Ovary (tissue), 3 donors: Measurements from ENCODE around the gene ADNP2.

Experiments used
- EP300 ChIP-seq: sonication (generic); formaldehyde crosslinking; IDR thresholded peaks from one replicate; pipeline ENCODE4 v1.6.1; 2017; ENCODE audit warnings: antibody characterized with exemption
- POLR2A ChIP-seq: fragments of 450-650 bp; IDR thresholded peaks from one replicate; pipeline ENCODE4 v1.6.1; 2017; ENCODE audit warnings: antibody characterized with exemption, mild to moderate bottlenecking, moderate library complexity
- TF ChIP-seq, protein P1 (sequence below), 3 donors: fragments of 450-650 bp in 2 of 3; fragments of 200-600 bp in 1 of 3; IDR thresholded peaks; one replicate each; pipeline versions ENCODE4 v1.5.1 to v1.8.0; 2016 to 2022; ENCODE audit warnings: antibody characterized with exemption in 3 of 3, mild to moderate bottlenecking in 1 of 3
- donor health status: DM: no; HTN: no; CAD: no.

DNA sequence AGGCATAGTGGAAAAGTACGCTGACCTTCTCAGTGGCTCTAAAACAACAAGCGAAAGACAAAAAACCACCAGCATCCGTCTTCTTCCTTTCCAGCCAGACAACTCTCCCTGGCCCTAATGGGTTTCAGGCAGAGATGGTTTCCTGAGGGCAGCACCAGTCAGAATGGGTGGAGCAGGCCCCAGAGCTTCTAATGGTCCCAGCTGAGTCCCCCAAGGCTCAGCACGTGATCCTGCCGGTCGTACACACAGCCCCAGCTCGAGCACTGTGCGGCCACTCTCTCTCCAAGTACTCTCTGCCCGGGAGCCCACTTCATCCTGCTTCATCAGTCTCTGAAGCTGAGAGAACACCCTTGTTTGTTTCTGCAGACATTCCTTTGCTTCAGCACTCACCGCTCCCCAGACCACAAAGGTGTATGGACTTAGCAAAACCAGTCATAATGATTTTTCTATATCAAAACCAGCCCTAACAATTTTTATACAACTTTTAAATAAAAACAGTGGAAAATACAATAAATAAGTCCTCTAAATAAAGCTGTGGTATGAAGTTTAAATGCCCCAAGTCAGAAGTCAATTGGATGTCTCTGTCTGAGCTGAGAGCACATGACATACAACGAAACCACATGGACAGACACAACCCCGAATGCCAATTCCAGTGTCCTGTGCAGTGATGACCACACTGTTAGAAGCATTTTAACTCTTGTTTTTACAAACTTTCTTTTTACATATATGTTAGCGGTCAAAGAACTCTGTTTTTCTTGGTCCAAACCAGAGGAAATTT is 74.4 kb downstream of the ADNP2 start:
- TF ChIP-seq, protein P1, sequence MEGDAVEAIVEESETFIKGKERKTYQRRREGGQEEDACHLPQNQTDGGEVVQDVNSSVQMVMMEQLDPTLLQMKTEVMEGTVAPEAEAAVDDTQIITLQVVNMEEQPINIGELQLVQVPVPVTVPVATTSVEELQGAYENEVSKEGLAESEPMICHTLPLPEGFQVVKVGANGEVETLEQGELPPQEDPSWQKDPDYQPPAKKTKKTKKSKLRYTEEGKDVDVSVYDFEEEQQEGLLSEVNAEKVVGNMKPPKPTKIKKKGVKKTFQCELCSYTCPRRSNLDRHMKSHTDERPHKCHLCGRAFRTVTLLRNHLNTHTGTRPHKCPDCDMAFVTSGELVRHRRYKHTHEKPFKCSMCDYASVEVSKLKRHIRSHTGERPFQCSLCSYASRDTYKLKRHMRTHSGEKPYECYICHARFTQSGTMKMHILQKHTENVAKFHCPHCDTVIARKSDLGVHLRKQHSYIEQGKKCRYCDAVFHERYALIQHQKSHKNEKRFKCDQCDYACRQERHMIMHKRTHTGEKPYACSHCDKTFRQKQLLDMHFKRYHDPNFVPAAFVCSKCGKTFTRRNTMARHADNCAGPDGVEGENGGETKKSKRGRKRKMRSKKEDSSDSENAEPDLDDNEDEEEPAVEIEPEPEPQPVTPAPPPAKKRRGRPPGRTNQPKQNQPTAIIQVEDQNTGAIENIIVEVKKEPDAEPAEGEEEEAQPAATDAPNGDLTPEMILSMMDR (IDR thresholded peaks at IDR 0.05), result no peak
- TF ChIP-seq POLR2A, result no peak
- TF ChIP-seq EP300, result no peak
